ENCODE data around the gene IRGC. TPM values are rescaled to one million over a fixed set of nuclear protein-coding genes. Genes with fewer than 3 reads are reported as not detected.

IRGC gene
- total RNA-seq, 3 donors from 2014 or later (not counting 1 experiment from before 2014, with no cell fraction given), result not detected

GRCh38 chr19:43726736-43727592 lies 11.1 kb downstream of the IRGC start:
- Mint-ChIP-seq H3K9me3 (no peaks in the 10 kb centered on the region), H3K4me3 (no peak overlapping the region), H3K4me1 (no peaks in the 10 kb centered on the region), H3K27me3 (ENCODE audit: low read depth in 2 of 2) (no peaks in the 10 kb centered on the region), H3K36me3 (no peaks in the 10 kb centered on the region), H3K27ac (no peak overlapping the region)
- intact Hi-C loops (cut with micrococcal nuclease), result no loop called here
- TF ChIP-seq CTCF (IDR thresholded peaks at IDR 0.05), result no peak
- H3K4me1 ChIP-seq (ENCODE audit: control insufficient read depth, insufficient read depth, low read length), result peaks cover 11% of the 10 kb centered on the region
- no peaks in the 10 kb centered on the region for H3K9me3 ChIP-seq (ENCODE audit: control insufficient read depth, insufficient read depth, low read length)
- H3K27ac ChIP-seq (ENCODE audit: low read length), result no peak overlapping the region
- WGBS (ENCODE audit: insufficient coverage), result 70% methylated on average over 15 of the region's 15 CpGs
- H3K36me3 ChIP-seq (ENCODE audit: control insufficient read depth, insufficient read depth, low read length), result peaks cover 34% of the 10 kb centered on the region
- DNase-seq (no peak), ATAC-seq (no peak)
- no peak overlapping the region for H3K4me3 ChIP-seq (ENCODE audit: low read length)
- no peaks in the 10 kb centered on the region for H3K27me3 ChIP-seq (ENCODE audit: control insufficient read depth, insufficient read depth, low read length)

GRCh38 chr19:43727593-43727853 lies 11.6 kb downstream of the IRGC start:
- ATAC-seq (no peak), DNase-seq (no peak)
- no peak for TF ChIP-seq CTCF (IDR thresholded peaks at IDR 0.05)
- H3K27ac ChIP-seq (ENCODE audit: low read length), result no peak overlapping the region
- intact Hi-C loops (cut with micrococcal nuclease), result no loop called here
- no peak overlapping the region for H3K4me3 ChIP-seq (ENCODE audit: low read length)
- peaks cover 39% of the 10 kb centered on the region for H3K36me3 ChIP-seq (ENCODE audit: control insufficient read depth, insufficient read depth, low read length)
- H3K4me1 Mint-ChIP-seq, result no peaks in the 10 kb centered on the region
- no peak overlapping the region for H3K27ac Mint-ChIP-seq
- H3K4me3 Mint-ChIP-seq, result no peak overlapping the region
- H3K9me3 Mint-ChIP-seq, result no peaks in the 10 kb centered on the region
- no peaks in the 10 kb centered on the region for H3K36me3 Mint-ChIP-seq
- no peaks in the 10 kb centered on the region for H3K9me3 ChIP-seq (ENCODE audit: control insufficient read depth, insufficient read depth, low read length)
- H3K27me3 Mint-ChIP-seq (ENCODE audit: low read depth in 2 of 2), result no peaks in the 10 kb centered on the region
- peaks cover 11% of the 10 kb centered on the region for H3K4me1 ChIP-seq (ENCODE audit: control insufficient read depth, insufficient read depth, low read length)
- no peaks in the 10 kb centered on the region for H3K27me3 ChIP-seq (ENCODE audit: control insufficient read depth, insufficient read depth, low read length)
- WGBS (ENCODE audit: insufficient coverage), result 89% methylated on average over 4 of the region's 4 CpGs

- TF ChIP-seq CTCF (IDR thresholded peaks at IDR 0.05), result no peak
- Histone ChIP-seq H3K27me3 (ENCODE audit: control insufficient read depth, insufficient read depth, low read length) (no peaks in the 10 kb centered on the region), H3K27ac (ENCODE audit: low read length) (no peak overlapping the region), H3K4me3 (ENCODE audit: low read length) (no peak overlapping the region), H3K4me1 (ENCODE audit: control insufficient read depth, insufficient read depth, low read length) (peaks cover 11% of the 10 kb centered on the region), H3K36me3 (ENCODE audit: control insufficient read depth, insufficient read depth, low read length) (peaks cover 58% of the 10 kb centered on the region), H3K9me3 (ENCODE audit: control insufficient read depth, insufficient read depth, low read length) (no peaks in the 10 kb centered on the region)
- Mint-ChIP-seq H3K27me3 (ENCODE audit: low read depth in 2 of 2) (no peaks in the 10 kb centered on the region), H3K36me3 (no peaks in the 10 kb centered on the region), H3K27ac (no peak overlapping the region), H3K9me3 (no peaks in the 10 kb centered on the region), H3K4me3 (no peak overlapping the region), H3K4me1 (no peaks in the 10 kb centered on the region)
- ATAC-seq (no peak), DNase-seq (no peak)
- intact Hi-C loops (cut with micrococcal nuclease), result no loop called here
- 98% methylated on average over 4 of the region's 5 CpGs for WGBS (ENCODE audit: insufficient coverage)
Observed at GRCh38 chr19:43729919-43730318, 14.0 kb downstream of the IRGC start.

GRCh38 chr19:43731346-43731745 lies 15.5 kb downstream of the IRGC start:
- 98% methylated on average over 14 of the region's 14 CpGs for WGBS (ENCODE audit: insufficient coverage)
- Histone ChIP-seq H3K9me3 (ENCODE audit: control insufficient read depth, insufficient read depth, low read length) (no peaks in the 10 kb centered on the region), H3K4me3 (ENCODE audit: low read length) (no peak overlapping the region), H3K4me1 (ENCODE audit: control insufficient read depth, insufficient read depth, low read length) (peaks cover 6% of the 10 kb centered on the region), H3K36me3 (ENCODE audit: control insufficient read depth, insufficient read depth, low read length) (peaks cover 66% of the 10 kb centered on the region), H3K27me3 (ENCODE audit: control insufficient read depth, insufficient read depth, low read length) (no peaks in the 10 kb centered on the region), H3K27ac (ENCODE audit: low read length) (no peak overlapping the region)
- H3K27ac Mint-ChIP-seq, result no peak overlapping the region
- intact Hi-C loops (cut with micrococcal nuclease), result no loop called here
- H3K4me3 Mint-ChIP-seq, result no peak overlapping the region
- H3K27me3 Mint-ChIP-seq (ENCODE audit: low read depth in 2 of 2), result no peaks in the 10 kb centered on the region
- DNase-seq (no peak), ATAC-seq (no peak)
- H3K9me3 Mint-ChIP-seq, result no peaks in the 10 kb centered on the region
- TF ChIP-seq CTCF (IDR thresholded peaks at IDR 0.05), result no peak
- H3K36me3 Mint-ChIP-seq, result peaks cover 6% of the 10 kb centered on the region
- H3K4me1 Mint-ChIP-seq, result no peaks in the 10 kb centered on the region
